HG03354 (cell line): ENCODE measurements around the gene ZNF488.

Experiments
- ATAC-seq: cut with Tn5 transposase; IDR thresholded peaks from one replicate; pipeline ENCODE4 v1.9.1; 2021; ENCODE audit warnings: mild to moderate bottlenecking; ENCODE audit not compliant: unreplicated experiment, poor library complexity, severe bottlenecking

The ZNF488 gene

GRCh38 chr10:47354165-47354564 lies 29.9 kb downstream of the ZNF488 start:
- no peak for ATAC-seq

GRCh38 chr10:47353351-47353750 lies 30.7 kb downstream of the ZNF488 start:
- ATAC-seq, result no peak

- ATAC-seq, result no peak
These were observed 31.9 kb downstream of the ZNF488 start for GRCh38 chr10:47351899-47352815.

- ATAC-seq, result no peak
These were observed 33.1 kb downstream of the ZNF488 start for GRCh38 chr10:47350671-47351640.

- ATAC-seq, result no peak
These were observed 34.1 kb downstream of the ZNF488 start for GRCh38 chr10:47349941-47350371.

- no peak for ATAC-seq
These were observed 34.6 kb downstream of the ZNF488 start for GRCh38 chr10:47349516-47349915.

- no peak for ATAC-seq
These were observed 35.2 kb downstream of the ZNF488 start for GRCh38 chr10:47348661-47349470.

- no peak for ATAC-seq
These were observed 35.9 kb downstream of the ZNF488 start, which contains the start of gene RBP3 for GRCh38 chr10:47348138-47348651. Gene RBP3, plus strand, starts transcription at chr10:47348363. Its CDS starts 122 bp downstream, at chr10:47348485.

- no peak for ATAC-seq
These were observed 36.8 kb downstream of the ZNF488 start for GRCh38 chr10:47347303-47347675.

- no peak for ATAC-seq
These were observed 37.4 kb downstream of the ZNF488 start for GRCh38 chr10:47346581-47347302.

- no peak for ATAC-seq
These were observed 38.9 kb downstream of the ZNF488 start for GRCh38 chr10:47344996-47345870.

- peak; percentile 56 for ATAC-seq
These were observed 43.4 kb downstream of the ZNF488 start for GRCh38 chr10:47340608-47341170.

GRCh38 chr10:47339759-47340607 lies 44.1 kb downstream of the ZNF488 start:
- no peak for ATAC-seq

GRCh38 chr10:47339186-47339735 lies 44.8 kb downstream of the ZNF488 start:
- no peak for ATAC-seq

- ATAC-seq, result no peak
These were observed 46.8 kb downstream of the ZNF488 start for GRCh38 chr10:47337310-47337709.

- no peak for ATAC-seq
These were observed 47.5 kb downstream of the ZNF488 start for GRCh38 chr10:47336387-47337134.
